HEK293T (cell line): ENCODE data around the gene RAB11FIP3.

Source experiments
- CTCF ChIA-PET: fragments of 350-600 bp; formaldehyde crosslinking; extraction: SDS; loops from one replicate; lab custom pipeline; 2021; ENCODE audit warnings: antibody characterized with exemption, inconsistent platforms; lab: Yijun Ruan, JAX
- POLR2A ChIA-PET: fragments of 350-600 bp; formaldehyde crosslinking; extraction: SDS; loops from one replicate; lab custom pipeline; 2020; ENCODE audit warnings: antibody characterized with exemption, inconsistent platforms; lab: Yijun Ruan, JAX
- DNase-seq: peaks from one replicate; pipeline ENCODE4 v3.0.0; 2012; ENCODE audit warnings: mixed read lengths; ENCODE audit errors: extremely low spot score
- ARNT ChIP-seq: fragments of 450-650 bp; IDR thresholded peaks from 2 replicates; pipeline ENCODE4 v1.6.1; 2017; ENCODE audit warnings: mild to moderate bottlenecking
- BHLHE40 ChIP-seq: fragments of 450-650 bp; IDR thresholded peaks from 2 replicates; pipeline ENCODE4 v1.6.1; 2016; ENCODE audit warnings: mild to moderate bottlenecking, moderate library complexity, borderline replicate concordance
- CTBP1 ChIP-seq: fragments of 450-650 bp; IDR thresholded peaks from 2 replicates; pipeline ENCODE4 v1.6.1; 2016; ENCODE audit warnings: borderline replicate concordance
- ELF4 ChIP-seq: fragments of 450-650 bp; IDR thresholded peaks from 2 replicates; pipeline ENCODE4 v1.6.1; 2017; ENCODE audit warnings: antibody characterized with exemption
- FOXA1 ChIP-seq: fragments of 450-650 bp; IDR thresholded peaks from 2 replicates; pipeline ENCODE4 v1.6.1; 2016; ENCODE audit warnings: mild to moderate bottlenecking
- FOXK2 ChIP-seq: fragments of 450-650 bp; IDR thresholded peaks from 2 replicates; pipeline ENCODE4 v1.6.1; 2016; ENCODE audit warnings: mild to moderate bottlenecking
- FOXM1 ChIP-seq: fragments of 450-650 bp; IDR thresholded peaks from 2 replicates; pipeline ENCODE4 v1.6.1; 2017; ENCODE audit warnings: mild to moderate bottlenecking, borderline replicate concordance
- HDGF ChIP-seq: fragments of 450-650 bp; IDR thresholded peaks from 2 replicates; pipeline ENCODE4 v1.6.1; 2017; ENCODE audit warnings: antibody characterized with exemption, borderline replicate concordance
- L3MBTL2 ChIP-seq: fragments of 450-650 bp; conservative IDR thresholded peaks from 2 replicates; pipeline ENCODE4 v1.6.1; 2016; ENCODE audit warnings: mild to moderate bottlenecking
- LEF1 ChIP-seq: fragments of 450-650 bp; IDR thresholded peaks from 2 replicates; pipeline ENCODE4 v1.6.1; 2017; ENCODE audit warnings: mild to moderate bottlenecking, borderline replicate concordance
- NFRKB ChIP-seq: fragments of 450-650 bp; IDR thresholded peaks from 2 replicates; pipeline ENCODE4 v1.6.1; 2016; ENCODE audit warnings: mild to moderate bottlenecking, moderate library complexity
- SP1 ChIP-seq: fragments of 450-650 bp; IDR thresholded peaks from 2 replicates; pipeline ENCODE4 v1.6.1; 2017
- SUZ12 ChIP-seq: fragments of 450-650 bp; IDR thresholded peaks from 2 replicates; pipeline ENCODE4 v1.6.1; 2016; ENCODE audit warnings: mild to moderate bottlenecking
- TARDBP ChIP-seq: fragments of 450-650 bp; IDR thresholded peaks from 2 replicates; pipeline ENCODE4 v1.6.1; 2016
- ZNF384 ChIP-seq: fragments of 450-650 bp; IDR thresholded peaks from 2 replicates; pipeline ENCODE4 v1.6.1; 2016
- TF ChIP-seq, protein P1 (sequence below): fragments of 450-650 bp; IDR thresholded peaks from 2 replicates; pipeline ENCODE4 v1.6.1; 2016

The RAB11FIP3 gene

DNA sequence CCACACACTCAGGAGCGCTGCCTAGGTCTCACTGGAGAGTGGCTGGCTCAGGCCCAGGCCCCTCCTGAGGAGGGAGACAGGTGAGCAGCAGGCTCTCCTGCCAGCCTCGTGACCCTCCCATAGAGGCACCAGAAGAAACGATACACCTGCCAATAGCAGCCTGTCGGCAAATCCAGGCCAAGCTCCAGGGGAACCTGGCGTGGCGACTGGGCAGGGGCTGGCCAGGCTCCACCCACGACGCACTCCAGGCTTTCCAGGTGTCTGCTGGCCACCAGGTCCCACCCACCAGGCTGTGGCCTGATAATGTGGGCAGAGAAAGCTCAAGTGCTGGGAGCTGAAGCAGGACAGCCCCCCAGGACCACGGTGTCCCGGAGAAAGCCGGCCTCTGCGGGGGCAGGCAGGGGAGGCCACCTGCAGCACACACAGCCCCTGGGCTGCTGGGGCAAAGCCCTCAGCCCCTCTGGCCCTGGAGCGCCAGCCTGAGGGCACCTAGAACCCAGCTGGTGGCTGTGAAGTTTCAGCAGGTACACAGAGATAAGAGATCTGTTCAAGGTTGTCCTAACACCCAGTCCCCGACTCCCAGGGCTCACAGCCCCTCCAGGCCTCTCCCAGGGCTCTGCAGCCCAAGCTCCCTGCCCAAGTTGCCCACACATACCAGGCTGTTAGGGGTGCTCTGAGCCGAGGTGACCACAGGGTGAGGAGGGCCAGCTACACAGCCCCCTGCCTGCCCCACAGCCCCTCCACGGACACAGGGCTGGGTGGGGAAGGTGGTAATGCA lies 46.1 kb upstream of the RAB11FIP3 start:
- DNase-seq: no peak
- TF ChIP-seq L3MBTL2: no peak
- no peak for TF ChIP-seq BHLHE40
- ChIA-PET CTCF (no interaction called here), POLR2A (no interaction called here)

DNA sequence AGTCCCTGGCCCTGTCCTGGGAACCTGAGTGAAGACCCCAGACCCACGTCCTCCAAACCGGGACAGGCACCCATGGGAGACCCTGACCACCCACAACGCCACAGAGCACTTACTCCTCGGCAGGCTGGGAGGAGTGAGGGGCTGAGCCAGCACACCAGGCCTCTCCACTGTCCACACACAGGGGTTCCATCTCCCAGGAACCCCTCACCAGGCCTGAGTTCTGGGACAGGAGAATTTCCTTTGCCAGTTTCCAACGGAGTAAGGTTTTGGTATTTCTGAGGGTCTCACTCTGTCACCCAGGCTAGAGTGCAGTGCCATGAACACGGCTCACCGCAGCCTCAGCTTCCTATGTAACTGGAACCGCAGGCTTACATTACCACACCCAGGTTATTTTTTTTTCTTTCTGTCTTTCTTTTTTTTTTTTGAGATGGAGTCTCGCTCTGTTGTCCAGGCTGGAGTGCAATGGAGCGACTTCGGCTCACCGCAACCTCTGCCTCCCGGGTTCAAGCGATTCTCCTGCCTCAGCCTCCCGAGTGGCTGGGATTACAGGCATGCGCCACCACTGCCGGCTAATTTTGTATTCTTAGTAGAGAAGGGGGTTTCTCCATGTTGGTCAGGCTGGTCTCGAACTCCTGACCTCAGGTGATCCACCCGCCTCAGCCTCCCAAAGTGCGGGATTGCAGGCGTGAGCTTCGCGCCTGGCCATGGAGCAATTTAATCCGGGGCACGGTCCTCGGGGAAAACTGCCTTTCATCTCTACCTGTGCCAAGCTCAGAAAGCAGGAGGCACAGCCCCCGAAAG lies 45.3 kb upstream of the RAB11FIP3 start:
- ChIA-PET POLR2A (interaction anchor here (4.0 kb wide), 1 partner anchor 9 kb away, joined by 17 read pairs; the partner anchor contains the start of gene MRPL28), CTCF (interaction anchor here (0.6 to 1.0 kb wide), 2 partner anchors 9 to 113 kb away, joined by 3 to 6 read pairs; partner anchors contain the start of gene MRPL28)
- no peak for DNase-seq
- no peak for TF ChIP-seq ZNF384
- TF ChIP-seq CTBP1: no peak
- TF ChIP-seq SUZ12: no peak
- TF ChIP-seq, protein P1, sequence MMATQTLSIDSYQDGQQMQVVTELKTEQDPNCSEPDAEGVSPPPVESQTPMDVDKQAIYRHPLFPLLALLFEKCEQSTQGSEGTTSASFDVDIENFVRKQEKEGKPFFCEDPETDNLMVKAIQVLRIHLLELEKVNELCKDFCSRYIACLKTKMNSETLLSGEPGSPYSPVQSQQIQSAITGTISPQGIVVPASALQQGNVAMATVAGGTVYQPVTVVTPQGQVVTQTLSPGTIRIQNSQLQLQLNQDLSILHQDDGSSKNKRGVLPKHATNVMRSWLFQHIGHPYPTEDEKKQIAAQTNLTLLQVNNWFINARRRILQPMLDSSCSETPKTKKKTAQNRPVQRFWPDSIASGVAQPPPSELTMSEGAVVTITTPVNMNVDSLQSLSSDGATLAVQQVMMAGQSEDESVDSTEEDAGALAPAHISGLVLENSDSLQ: no peak
- TF ChIP-seq HDGF: no peak
- no peak for TF ChIP-seq FOXK2
- no peak for TF ChIP-seq ARNT
- no peak for TF ChIP-seq FOXM1
- no peak for TF ChIP-seq SP1
- no peak for TF ChIP-seq L3MBTL2
- TF ChIP-seq BHLHE40: no peak
- TF ChIP-seq TARDBP: no peak
- TF ChIP-seq ELF4: no peak
- no peak for TF ChIP-seq FOXA1
- no peak for TF ChIP-seq NFRKB
- TF ChIP-seq LEF1: no peak

DNA sequence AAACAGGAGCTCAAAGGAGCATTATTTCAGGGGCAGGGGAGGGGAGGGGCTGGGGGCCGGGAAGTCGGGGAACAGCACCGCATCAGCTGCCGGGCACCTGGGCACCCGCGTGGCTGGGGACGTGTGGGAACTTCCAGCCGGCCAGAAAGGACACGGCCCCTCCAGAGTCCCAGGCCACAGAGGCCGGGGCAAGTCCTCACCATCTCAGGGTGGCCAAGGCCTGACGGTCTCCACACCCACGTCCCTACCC lies 44.8 kb upstream of the RAB11FIP3 start:
- TF ChIP-seq SUZ12: no peak
- no peak for TF ChIP-seq ZNF384
- no peak for TF ChIP-seq BHLHE40
- no peak for TF ChIP-seq HDGF
- TF ChIP-seq FOXA1: no peak
- TF ChIP-seq L3MBTL2: no peak
- no peak for TF ChIP-seq ELF4
- TF ChIP-seq SP1: no peak
- TF ChIP-seq, protein P1: no peak
- no peak for TF ChIP-seq LEF1
- TF ChIP-seq FOXM1: no peak
- TF ChIP-seq CTBP1: no peak
- TF ChIP-seq NFRKB: no peak
- TF ChIP-seq ARNT: no peak
- TF ChIP-seq FOXK2: no peak
- no peak for TF ChIP-seq TARDBP
- no peak for DNase-seq
- ChIA-PET CTCF (interaction anchor here (0.6 to 1.0 kb wide), 2 partner anchors 10 to 113 kb away, joined by 3 to 6 read pairs; partner anchors contain the start of gene MRPL28), POLR2A (interaction anchor here (4.0 kb wide), 1 partner anchor 10 kb away, joined by 17 read pairs; the partner anchor contains the start of gene MRPL28)

DNA sequence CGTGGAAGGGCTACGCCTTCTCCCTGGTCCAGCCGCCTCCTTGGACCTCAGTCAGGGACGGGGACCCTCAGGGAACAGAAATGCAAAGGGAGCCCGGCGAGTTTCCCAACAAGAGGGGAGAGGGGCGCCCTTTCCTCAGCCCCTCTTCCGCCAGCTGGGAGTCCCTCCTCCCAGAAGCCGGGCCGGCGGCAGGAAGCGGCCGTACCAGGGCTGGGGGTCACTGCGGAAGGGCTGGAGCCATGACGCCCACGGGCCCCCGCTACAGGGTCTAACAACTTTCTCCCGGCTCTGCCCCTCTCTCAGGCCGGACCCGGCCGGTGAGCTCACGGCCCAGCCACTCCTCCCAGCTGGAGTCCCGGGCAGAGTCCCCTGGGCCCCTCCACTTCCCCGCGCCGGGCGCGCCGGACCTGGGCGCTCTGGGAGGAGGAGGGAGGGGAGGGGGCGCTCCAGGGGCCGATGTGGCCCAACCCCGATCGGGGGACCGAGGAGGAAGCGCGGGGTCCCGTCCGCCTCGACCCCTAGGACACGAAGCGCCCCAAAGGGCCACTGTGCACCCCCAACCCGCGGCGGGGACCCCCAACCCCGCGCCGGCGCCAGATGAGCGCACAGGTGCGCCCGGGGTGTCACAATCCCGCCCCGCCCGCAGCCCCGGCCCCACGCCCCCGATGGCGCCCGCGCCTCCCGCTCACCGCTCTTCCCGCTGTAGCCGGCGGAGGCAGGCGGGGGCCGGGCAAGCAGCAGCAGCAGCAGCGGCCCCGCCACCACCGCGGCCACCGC lies 44.2 kb upstream of the RAB11FIP3 start:
- DNase-seq: peak; percentile 29
- ChIA-PET CTCF (interaction anchor here (0.6 to 1.0 kb wide), 2 partner anchors 10 to 112 kb away, joined by 3 to 6 read pairs; partner anchors contain the start of gene MRPL28), POLR2A (interaction anchor here (1.8 to 4.0 kb wide), 2 partner anchors 10 to 19 kb away, joined by 4 to 17 read pairs; partner anchors contain the start of gene MRPL28)
- TF ChIP-seq L3MBTL2 (no peak), FOXM1 (no peak), FOXA1 (no peak), LEF1 (no peak), SP1 (no peak), HDGF (no peak), TARDBP (no peak), SUZ12 (no peak), ELF4 (no peak), ARNT (no peak), NFRKB (no peak), FOXK2 (no peak), CTBP1 (no peak), BHLHE40 (no peak), ZNF384 (no peak)
- TF ChIP-seq, protein P1: no peak
